ENCODE results near the gene TRIM38. TPM values are rescaled to one million over a fixed set of nuclear protein-coding genes. Genes with fewer than 3 reads are reported as not detected.

Gene TRIM38
- total and polyA plus RNA-seq, 2 donors (not counting 3 experiments of a cell fraction or from before 2014, with no cell fraction given) = 5.1 to 13.2 TPM

DNA sequence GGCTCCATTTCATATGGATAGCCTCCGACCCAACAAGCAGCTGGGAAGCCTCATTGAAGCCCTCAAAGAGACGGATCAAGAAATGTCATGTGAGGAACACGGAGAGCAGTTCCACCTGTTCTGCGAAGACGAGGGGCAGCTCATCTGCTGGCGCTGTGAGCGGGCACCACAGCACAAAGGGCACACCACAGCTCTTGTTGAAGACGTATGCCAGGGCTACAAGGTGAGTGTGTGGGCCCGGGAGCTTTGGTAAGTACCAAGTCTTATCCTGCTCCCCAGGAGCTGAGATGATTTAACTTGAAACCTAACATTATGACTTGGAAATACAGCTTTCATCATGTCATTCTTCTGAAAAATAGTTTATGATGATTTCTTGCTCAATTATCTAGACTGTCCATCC, 4.1 kb downstream of the TRIM38 start:
- no peak overlapping the region for H2AFZ ChIP-seq (ENCODE audit: low read depth, low read length)
- no peak overlapping the region for H3K4me2 ChIP-seq (ENCODE audit: insufficient read depth, low read length)
- no peaks in the 10 kb centered on the region for H3K27me3 ChIP-seq (ENCODE audit: control insufficient read depth in 2 of 2, insufficient read depth in 2 of 2, low read length in 2 of 2)
- H3K9me1 ChIP-seq (replicated peaks; ENCODE audit: control insufficient read depth, extremely low read depth, insufficient read depth, low read length) = no peaks in the 10 kb centered on the region
- H3K79me2 ChIP-seq (ENCODE audit: control insufficient read depth, insufficient read depth, low read length) = peaks cover 39% of the 10 kb centered on the region
- TF ChIP-seq MYC (IDR thresholded peaks at IDR 0.05; ENCODE audit: low read depth, low read length) = no peak
- TF ChIP-seq FOS (IDR thresholded peaks at IDR 0.05; ENCODE audit: borderline replicate concordance, insufficient read depth, low read length) = no peak
- no peak for TF ChIP-seq GATA2 (IDR thresholded peaks at IDR 0.05; ENCODE audit: insufficient read depth, insufficient read length, low read depth, low read length)
- TF ChIP-seq MAX (IDR thresholded peaks at IDR 0.05; ENCODE audit: insufficient read depth, insufficient read length) = no peak
- no peak for TF ChIP-seq POLR2AphosphoS5 (IDR thresholded peaks at IDR 0.05; ENCODE audit: insufficient read depth, low read depth, low read length)
- TF ChIP-seq CTCF (IDR thresholded peaks at IDR 0.05; ENCODE audit: extremely low read depth in 1 of 2, insufficient read depth in 1 of 2, low read depth in 1 of 2, low read length in 2 of 2) = no peak
- TF ChIP-seq EZH2 (IDR thresholded peaks at IDR 0.05; ENCODE audit: borderline replicate concordance, low read depth, low read length, severe bottlenecking) = no peak
- TF ChIP-seq POLR2A (IDR thresholded peaks at IDR 0.05; ENCODE audit: low read depth, low read length) = no peak
- no peak for TF ChIP-seq JUN (IDR thresholded peaks at IDR 0.05; ENCODE audit: borderline replicate concordance, insufficient read depth, insufficient read length, low read depth)
- no peaks in the 10 kb centered on the region for H4K20me1 ChIP-seq (replicated peaks; ENCODE audit: control insufficient read depth, extremely low read depth, insufficient read depth, low read length)
- no peaks in the 10 kb centered on the region for H3K9me3 ChIP-seq (replicated peaks; ENCODE audit: control insufficient read depth, insufficient read depth, low read length)
- ChIA-PET CTCF (no interaction called here), POLR2A (no interaction called here)
- H3K4me1 ChIP-seq (ENCODE audit: control insufficient read depth, extremely low read depth, insufficient read depth, low read length) = peaks cover 43% of the 10 kb centered on the region
- no peak overlapping the region for H3K27ac ChIP-seq (ENCODE audit: insufficient read depth, low read depth, low read length)
- dilution Hi-C loops (cut with MboI; ENCODE audit: extremely low pct_ligation_motif_present, low sequenced_read_pairs) = no loop called here
- no peak for DNase-seq (ENCODE audit: low read depth, low spot score)
- FAIRE-seq = no peak
- intact Hi-C loops (cut with micrococcal nuclease) = no loop called here
- peaks cover 10 to 24% of the 10 kb centered on the region in 2 experiments for H3K36me3 ChIP-seq (ENCODE audit: control insufficient read depth in 2 of 2, extremely low read depth in 1 of 2, insufficient read depth in 2 of 2, low read length in 2 of 2)
- no peak overlapping the region for H3K4me3 ChIP-seq (replicated peaks in 1 of 3; ENCODE audit: insufficient read depth in 1 of 3, low read depth in 1 of 3, low read length in 3 of 3)
- BruUV-seq (replicated peaks) = no TSS peak
- no peak overlapping the region for H3K9ac ChIP-seq (replicated peaks; ENCODE audit: extremely low read depth, insufficient read depth, low read length)

Data from endothelial cell of umbilical vein (primary cell).